H9 (cell line): ENCODE data around the gene DHRS7B. TPM values are rescaled to one million over a fixed set of nuclear protein-coding genes. Genes with fewer than 3 reads are reported as not detected.

ENCODE experiments used
- DNase-seq: peaks from one replicate; pipeline ENCODE4 v3.0.0-alpha.2; 2017
- H2AFZ ChIP-seq: one replicate; pipeline ENCODE4 v1.6.1; 2013; ENCODE audit warnings: mild to moderate bottlenecking, low read length, control low read depth, moderate library complexity
- H2AK5ac ChIP-seq: 2 replicates; pipeline ENCODE4 v1.6.1; 2013; ENCODE audit warnings: low read length, control low read depth, mixed read lengths; ENCODE audit not compliant: insufficient read length
- H2BK120ac ChIP-seq: one replicate; pipeline ENCODE4 v1.6.1; 2013; ENCODE audit warnings: low read depth, mild to moderate bottlenecking, low read length, control low read depth, inconsistent platforms; ENCODE audit not compliant: poor library complexity, severe bottlenecking
- H2BK12ac ChIP-seq: 2 replicates; pipeline ENCODE4 v1.6.1; 2013; ENCODE audit warnings: low read length, control low read depth, mixed read lengths, low read depth; ENCODE audit not compliant: insufficient read length
- H2BK15ac ChIP-seq: 2 replicates; pipeline ENCODE4 v1.6.1; 2013; ENCODE audit warnings: low read depth, low read length, control low read depth
- H2BK20ac ChIP-seq: one replicate; pipeline ENCODE4 v1.6.1; 2013; ENCODE audit warnings: low read depth, mild to moderate bottlenecking, low read length, control low read depth, inconsistent platforms; ENCODE audit not compliant: poor library complexity, severe bottlenecking
- H2BK5ac ChIP-seq: 2 replicates; pipeline ENCODE4 v1.6.1; 2013; ENCODE audit warnings: low read length, control low read depth, mixed read lengths; ENCODE audit not compliant: insufficient read length
- H3K14ac ChIP-seq: 2 replicates; pipeline ENCODE4 v1.6.1; 2013; ENCODE audit warnings: low read length, control low read depth; ENCODE audit not compliant: insufficient read depth
- H3K18ac ChIP-seq: 2 replicates; pipeline ENCODE4 v1.6.1; 2013; ENCODE audit warnings: low read depth, mild to moderate bottlenecking, mixed read lengths, low read length, control low read depth; ENCODE audit not compliant: insufficient read length
- H3K23ac ChIP-seq: 2 replicates; pipeline ENCODE4 v1.6.1; 2013; ENCODE audit warnings: low read length, control low read depth, mixed read lengths, low read depth; ENCODE audit not compliant: insufficient read length
- H3K23me2 ChIP-seq: 2 replicates; pipeline ENCODE4 v1.6.1; 2013; ENCODE audit warnings: low read depth, mild to moderate bottlenecking, mixed read lengths, low read length, control low read depth; ENCODE audit not compliant: insufficient read length, poor library complexity, severe bottlenecking
- H3K27ac ChIP-seq: 2 replicates; pipeline ENCODE4 v1.5.1; 2013; ENCODE audit warnings: low read length, control low read depth, mixed read lengths, low read depth; ENCODE audit not compliant: insufficient read length
- H3K27me3 ChIP-seq: 2 replicates; pipeline ENCODE4 v1.6.1; 2013; ENCODE audit warnings: low read length, control low read depth, inconsistent platforms; ENCODE audit not compliant: insufficient read depth
- H3K4ac ChIP-seq: 2 replicates; pipeline ENCODE4 v1.6.1; 2013; ENCODE audit warnings: low read depth, mild to moderate bottlenecking, control low read depth, inconsistent platforms, low read length, moderate library complexity
- H3K4me1 ChIP-seq: 2 replicates; pipeline ENCODE4 v1.6.1; 2013; ENCODE audit warnings: low read length, control low read depth, inconsistent platforms; ENCODE audit not compliant: insufficient read depth
- H3K4me2 ChIP-seq: 2 replicates; pipeline ENCODE4 v1.6.1; 2013; ENCODE audit warnings: low read length, control low read depth, mixed read lengths; ENCODE audit not compliant: insufficient read length, insufficient read depth
- H3K56ac ChIP-seq: 2 replicates; pipeline ENCODE4 v1.6.1; 2013; ENCODE audit warnings: low read depth, mild to moderate bottlenecking, mixed read lengths, low read length, control low read depth; ENCODE audit not compliant: insufficient read length
- H3K79me1 ChIP-seq: 2 replicates; pipeline ENCODE4 v1.6.1; 2013; ENCODE audit warnings: low read depth, mild to moderate bottlenecking, moderate library complexity, low read length, control low read depth, inconsistent platforms; ENCODE audit not compliant: insufficient read depth, poor library complexity, severe bottlenecking
- H3K79me2 ChIP-seq: 2 replicates; pipeline ENCODE4 v1.6.1; 2013; ENCODE audit warnings: low read length, control low read depth, inconsistent platforms; ENCODE audit not compliant: insufficient read depth
- H3K9ac ChIP-seq: 2 replicates; pipeline ENCODE4 v1.6.1; 2013; ENCODE audit warnings: low read length, control low read depth, mixed read lengths; ENCODE audit not compliant: insufficient read length; ENCODE audit errors: extremely low read depth
- H3K9me3 ChIP-seq: one replicate; pipeline ENCODE4 v1.6.1; 2013; ENCODE audit warnings: low read depth, low read length, inconsistent platforms; ENCODE audit not compliant: control insufficient read depth
- H3T11ph ChIP-seq: one replicate; pipeline ENCODE4 v1.6.1; 2013; ENCODE audit warnings: mild to moderate bottlenecking, low read length, control low read depth, inconsistent platforms
- H4K20me1 ChIP-seq: one replicate; pipeline ENCODE4 v1.6.1; 2013; ENCODE audit not compliant: control insufficient read depth, insufficient read length, insufficient read depth
- H4K5ac ChIP-seq: 2 replicates; pipeline ENCODE4 v1.6.1; 2013; ENCODE audit warnings: low read depth, mild to moderate bottlenecking, mixed read lengths, low read length, control low read depth; ENCODE audit not compliant: insufficient read length
- H4K8ac ChIP-seq: replicated peaks from 2 replicates; pipeline ENCODE4 v1.6.1; 2013; ENCODE audit warnings: low read length, control low read depth, mixed read lengths, low read depth; ENCODE audit not compliant: insufficient read length
- H4K91ac ChIP-seq: 2 replicates; pipeline ENCODE4 v1.6.1; 2013; ENCODE audit warnings: low read depth, mild to moderate bottlenecking, moderate library complexity, mixed read lengths, low read length, control low read depth; ENCODE audit not compliant: insufficient read length
- H3K27ac Mint-ChIP-seq, 3 experiments: 2 replicates in 2 of 3; 3 replicates in 1 of 3; pipeline ENCODE4 v1.8.0; 2020 to 2021; ENCODE audit warnings: mixed read lengths in 3 of 3, mild to moderate bottlenecking in 1 of 3, moderate library complexity in 1 of 3
- H3K27me3 Mint-ChIP-seq: 2 replicates; pipeline ENCODE4 v1.8.0; 2021; ENCODE audit warnings: low read depth, mild to moderate bottlenecking, moderate library complexity, mixed read lengths
- H3K36me3 Mint-ChIP-seq, 3 experiments: 2 replicates in 2 of 3; 3 replicates in 1 of 3; pipeline ENCODE4 v1.8.0; 2020 to 2021; ENCODE audit warnings: low read depth in 3 of 3, mixed read lengths in 3 of 3; ENCODE audit not compliant: insufficient read depth in 1 of 3
- H3K4me1 Mint-ChIP-seq, 2 experiments: 2 replicates each; pipeline ENCODE4 v1.8.0; 2020; ENCODE audit warnings: mixed read lengths in 2 of 2
- H3K4me3 Mint-ChIP-seq, 2 experiments: 2 replicates in 1 of 2; 3 replicates in 1 of 2; pipeline ENCODE4 v1.8.0; 2020 to 2021; ENCODE audit warnings: mild to moderate bottlenecking in 2 of 2, mixed read lengths in 2 of 2, moderate library complexity in 1 of 2
- H3K9me3 Mint-ChIP-seq, 2 experiments: 2 replicates in 1 of 2; 3 replicates in 1 of 2; pipeline ENCODE4 v1.8.0; 2020; ENCODE audit warnings: mild to moderate bottlenecking in 2 of 2, mixed read lengths in 2 of 2, moderate library complexity in 1 of 2
- CTCF ChIP-seq: fragments of 200-600 bp; sonication (generic); conservative IDR thresholded peaks from 3 replicates; pipeline ENCODE4 v1.8.0; 2021; ENCODE audit warnings: antibody characterized with exemption, mild to moderate bottlenecking
- WGBS: extraction: QIAGEN DNeasy Blood & Tissue Kit; methylation state at CpG from one replicate; pipeline ENCODE4 v1.1.7; 2013; ENCODE audit warnings: missing lambda C conversion rate, low lambda C conversion rate, mixed read lengths; ENCODE audit not compliant: insufficient read length; ENCODE audit errors: extremely low coverage; 5-methylcytosine and 5-hydroxymethylcytosine counted together
- total RNA-seq: library from RNA; stranded (reverse); gene quantifications from 2 replicates; pipeline ENCODE4 v1.2.1, GENCODE V29; 2021

Gene DHRS7B
- total RNA-seq, 1 experiment from 2014 or later, result 20.3 TPM

GRCh38 chr17:21204935-21205334, 78.2 kb downstream of the DHRS7B start:
- Histone ChIP-seq H3K27me3 (no peaks in the 10 kb centered on the region), H3K79me1 (peaks cover 3% of the 10 kb centered on the region), H2BK15ac (no peak overlapping the region), H3K4me1 (peaks cover 11% of the 10 kb centered on the region; the same call in 1 of the 2 replicates), H4K20me1 (no peaks in the 10 kb centered on the region), H4K8ac (no peak overlapping the region), H3T11ph (no peak overlapping the region), H3K23me2 (no peaks in the 10 kb centered on the region), H3K56ac (no peak overlapping the region), H3K14ac (no peak overlapping the region), H3K4ac (no peak overlapping the region), H2BK5ac (no peak overlapping the region), H4K5ac (no peak overlapping the region), H3K9ac (no peak overlapping the region), H2BK20ac (no peak overlapping the region), H2BK120ac (no peak overlapping the region), H2AFZ (no peak overlapping the region), H3K18ac (no peak overlapping the region), H3K9me3 (no peaks in the 10 kb centered on the region), H3K4me2 (no peak overlapping the region), H2AK5ac (no peak overlapping the region), H3K79me2 (peaks cover 53% of the 10 kb centered on the region; the same call in 1 of the 2 replicates), H3K27ac (no peak overlapping the region), H3K23ac (no peak overlapping the region), H4K91ac (no peak overlapping the region), H2BK12ac (no peak overlapping the region)
- WGBS, result no CpG with 5 or more reads among the region's 9 CpGs
- H3K9me3 Mint-ChIP-seq, result no peaks in the 10 kb centered on the region
- H3K4me3 Mint-ChIP-seq, result no peak overlapping the region
- H3K36me3 Mint-ChIP-seq, result peaks cover 5 to 11% (median 6%) of the 10 kb centered on the region in 3 experiments; a peak in 6 of 7 replicates
- no peak for DNase-seq
- H3K27me3 Mint-ChIP-seq, result no peaks in the 10 kb centered on the region; the same call in 1 of the 2 replicates
- H3K27ac Mint-ChIP-seq, result peak overlapping the region; percentile 60 to 71 (median 67); a peak in 5 of 7 replicates
- H3K4me1 Mint-ChIP-seq, result peaks cover 35 to 36% of the 10 kb centered on the region in 2 experiments
- no peak for TF ChIP-seq CTCF
